HG03196 (cell line): ENCODE data around the gene CLDN16.

Source experiments
- ATAC-seq: cut with Tn5 transposase; IDR thresholded peaks from one replicate; pipeline ENCODE4 v1.9.1; 2021; ENCODE audit not compliant: unreplicated experiment

CLDN16 gene

GRCh38 chr3:190435618-190436017 is 47.7 kb downstream of the CLDN16 start:
- no peak for ATAC-seq

DNA sequence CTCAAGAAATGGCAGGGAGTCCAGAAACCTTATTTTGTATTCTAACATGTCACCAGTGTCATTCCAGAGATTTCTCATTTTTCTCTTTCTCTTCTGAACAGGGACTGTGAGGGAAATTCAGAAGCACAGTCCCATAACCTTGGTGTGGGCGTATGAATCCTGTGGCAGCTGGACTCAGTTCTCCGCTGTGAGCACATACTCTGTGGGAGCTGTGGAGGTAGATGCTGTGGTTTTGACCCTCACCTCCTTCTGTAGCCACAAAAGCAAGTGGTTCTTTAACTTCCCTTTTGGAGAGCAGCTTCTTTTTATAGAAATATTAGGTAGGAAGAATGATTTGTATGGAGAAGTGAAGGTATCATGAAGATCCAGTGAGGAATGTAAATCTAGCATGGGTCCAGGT is 48.4 kb downstream of the CLDN16 start:
- ATAC-seq, result no peak

DNA sequence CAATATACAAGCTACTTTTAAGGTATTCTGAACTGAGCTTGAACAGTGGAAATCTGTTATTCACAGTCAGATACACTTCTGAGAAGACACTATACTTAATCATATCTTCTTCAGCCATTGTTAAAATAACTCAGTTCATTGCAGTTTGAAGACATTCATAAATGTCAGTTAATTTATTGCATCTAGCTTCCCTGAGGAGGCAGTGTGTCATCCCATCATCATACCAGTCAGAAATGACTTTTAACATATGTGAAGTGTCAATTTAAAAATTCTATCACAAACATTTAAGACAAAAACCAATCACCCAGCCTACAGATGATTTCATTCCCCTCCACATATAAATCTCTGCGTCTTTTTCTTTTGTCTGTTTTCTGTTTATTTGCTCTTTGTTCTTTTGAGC is 54.3 kb downstream of the CLDN16 start:
- ATAC-seq, result no peak

GRCh38 chr3:190443257-190443656 is 55.3 kb downstream of the CLDN16 start:
- ATAC-seq, result no peak

DNA sequence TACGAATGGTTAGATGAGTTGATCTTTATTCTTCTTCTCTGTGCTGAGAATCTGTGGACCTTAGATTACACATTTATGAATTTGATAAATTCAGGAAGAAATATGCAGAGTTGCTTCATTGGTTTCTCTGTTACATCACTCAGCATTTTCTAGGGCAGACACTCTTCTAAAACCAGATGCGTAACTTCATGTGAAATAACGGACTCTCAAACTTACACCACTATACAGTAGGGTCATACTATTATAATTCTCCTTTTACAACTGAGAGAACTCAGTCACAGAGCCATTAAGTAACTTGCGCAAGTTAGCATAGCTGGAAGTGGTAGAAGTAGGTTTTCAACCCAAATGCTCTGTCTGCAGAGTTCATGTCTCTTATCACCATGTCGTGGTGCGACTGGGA is 56.0 kb downstream of the CLDN16 start:
- no peak for ATAC-seq

DNA sequence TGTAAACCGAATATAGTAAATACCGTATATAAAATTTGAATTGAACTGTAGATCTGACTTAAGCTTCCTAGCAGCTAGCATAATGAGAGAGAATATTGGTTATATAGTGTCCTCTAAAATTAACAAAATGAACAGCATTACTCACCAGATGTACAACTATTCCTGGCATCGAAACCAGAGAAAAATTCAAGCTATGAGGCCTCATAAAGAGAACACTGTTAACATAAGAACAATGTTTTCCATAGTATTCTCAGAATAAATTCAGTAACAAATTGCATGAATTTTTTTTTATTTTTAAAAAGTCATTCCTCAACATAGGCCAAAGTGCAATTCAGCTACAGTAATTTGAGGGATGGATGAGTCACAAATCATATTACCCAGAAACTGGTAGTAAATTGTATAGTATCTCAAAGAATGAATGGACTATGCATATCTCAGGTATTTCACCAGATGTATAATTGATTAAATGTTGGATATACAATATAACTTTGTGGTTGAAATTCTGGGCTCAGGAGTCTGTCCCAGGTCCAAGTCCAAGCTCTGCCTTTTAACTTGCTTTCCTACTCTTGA is 56.7 kb downstream of the CLDN16 start:
- ATAC-seq, result no peak

DNA sequence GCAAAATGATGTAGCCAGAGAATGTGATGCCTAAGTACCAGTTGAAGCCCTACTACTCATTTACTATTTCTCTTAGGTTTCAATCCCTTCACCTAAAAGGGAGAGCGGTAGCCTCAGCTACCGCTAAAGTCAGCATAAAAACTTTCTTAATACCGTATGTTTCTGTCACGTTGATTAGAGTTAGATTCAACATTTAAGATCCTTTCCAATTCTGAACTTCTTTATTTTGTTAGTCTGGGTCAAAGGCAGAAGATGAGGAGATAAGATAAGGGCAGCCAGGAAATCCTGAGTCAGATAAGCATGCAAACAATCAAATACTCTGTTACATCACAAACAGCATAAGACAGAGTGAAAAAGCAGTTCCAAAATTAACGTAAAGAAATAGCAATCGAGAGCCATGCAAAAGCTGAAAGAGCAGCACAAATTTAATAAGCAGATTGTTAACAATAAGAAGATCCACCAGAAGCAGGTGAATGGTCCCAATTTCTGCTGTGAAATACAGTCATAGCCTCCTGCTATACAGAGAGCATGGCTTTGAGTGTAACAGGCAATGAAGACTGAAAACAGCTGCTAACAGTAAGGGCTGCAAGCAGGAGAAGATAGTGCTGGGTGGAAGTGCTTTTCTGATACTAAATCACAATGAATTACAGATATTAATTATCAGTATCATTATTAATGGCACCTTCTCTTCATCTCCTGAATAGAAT is 58.8 kb downstream of the CLDN16 start:
- no peak for ATAC-seq

GRCh38 chr3:190448256-190448655 is 60.3 kb downstream of the CLDN16 start:
- no peak for ATAC-seq

- no peak for ATAC-seq
These were observed 61.8 kb downstream of the CLDN16 start, which contains the start of gene TMEM207 for GRCh38 chr3:190449801-190450200. TSS of gene TMEM207 (minus strand) at chr3:190449901. CDS start at chr3:190449809, 92 bp downstream.

DNA sequence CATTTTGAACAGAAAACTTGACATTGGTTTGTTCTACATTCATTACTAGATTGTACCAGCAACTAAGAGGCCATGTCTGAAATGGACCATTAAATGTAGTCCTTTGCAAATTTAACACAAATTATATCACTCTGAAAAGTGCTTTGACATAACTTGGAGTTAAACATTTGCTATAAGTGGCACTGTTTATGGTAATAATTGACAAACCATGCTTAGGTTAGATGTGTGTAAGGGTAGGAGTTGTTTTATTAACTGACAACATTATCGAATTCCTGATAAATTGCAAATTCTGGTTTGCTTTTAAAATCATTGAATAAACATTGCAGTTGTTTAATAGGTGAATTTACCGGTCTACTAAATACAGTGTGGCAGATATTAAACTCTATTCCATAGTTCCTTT is 67.9 kb downstream of the CLDN16 start:
- ATAC-seq, result no peak

DNA sequence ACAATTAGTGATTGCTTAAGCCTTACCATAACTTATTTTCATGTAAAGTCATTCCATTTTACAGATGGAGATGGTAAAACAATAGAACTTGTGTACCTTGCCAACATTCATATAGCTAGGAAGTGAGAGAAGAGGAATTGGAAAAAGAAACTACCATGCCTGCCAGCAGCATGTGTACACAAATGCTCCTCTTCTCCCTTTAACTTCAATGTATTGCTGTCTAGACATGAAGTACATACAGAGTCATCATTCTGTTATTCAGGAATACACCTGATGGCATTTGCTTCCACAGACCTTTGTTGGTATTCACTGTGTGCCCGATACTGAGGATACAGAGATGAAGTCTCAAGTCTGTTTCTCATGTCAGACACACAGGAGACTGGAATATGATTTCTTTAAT is 68.8 kb downstream of the CLDN16 start:
- no peak for ATAC-seq

GRCh38 chr3:190458040-190458439 is 70.1 kb downstream of the CLDN16 start:
- no peak for ATAC-seq
